ENCODE results near the gene SERPINA1.

DNA sequence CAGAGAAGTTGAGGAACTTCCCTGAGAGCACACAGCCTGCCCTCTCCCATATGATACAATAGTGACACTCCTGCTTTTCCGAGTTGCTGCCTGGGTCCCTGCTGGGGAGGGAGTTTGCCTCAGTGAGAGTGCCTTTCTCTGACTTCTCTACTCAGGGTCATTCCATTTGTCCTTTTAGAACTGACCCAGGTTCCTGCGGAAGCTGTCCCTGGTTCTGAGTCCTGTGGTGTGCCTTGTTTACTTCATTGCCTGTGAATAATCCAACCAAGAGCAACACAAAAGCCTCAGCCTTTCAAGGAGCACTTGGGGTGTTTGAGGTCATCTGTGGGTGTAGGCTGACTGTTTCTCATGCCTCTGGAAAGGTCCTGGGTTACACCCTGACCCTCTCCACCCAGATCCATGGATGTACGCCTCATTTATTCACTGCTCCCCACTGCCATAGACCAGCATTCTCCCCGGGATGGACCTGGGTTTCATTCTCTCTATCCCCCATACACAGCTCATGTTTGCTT, 13.6 kb downstream of the SERPINA1 start:
- TF ChIP-seq, protein P1, sequence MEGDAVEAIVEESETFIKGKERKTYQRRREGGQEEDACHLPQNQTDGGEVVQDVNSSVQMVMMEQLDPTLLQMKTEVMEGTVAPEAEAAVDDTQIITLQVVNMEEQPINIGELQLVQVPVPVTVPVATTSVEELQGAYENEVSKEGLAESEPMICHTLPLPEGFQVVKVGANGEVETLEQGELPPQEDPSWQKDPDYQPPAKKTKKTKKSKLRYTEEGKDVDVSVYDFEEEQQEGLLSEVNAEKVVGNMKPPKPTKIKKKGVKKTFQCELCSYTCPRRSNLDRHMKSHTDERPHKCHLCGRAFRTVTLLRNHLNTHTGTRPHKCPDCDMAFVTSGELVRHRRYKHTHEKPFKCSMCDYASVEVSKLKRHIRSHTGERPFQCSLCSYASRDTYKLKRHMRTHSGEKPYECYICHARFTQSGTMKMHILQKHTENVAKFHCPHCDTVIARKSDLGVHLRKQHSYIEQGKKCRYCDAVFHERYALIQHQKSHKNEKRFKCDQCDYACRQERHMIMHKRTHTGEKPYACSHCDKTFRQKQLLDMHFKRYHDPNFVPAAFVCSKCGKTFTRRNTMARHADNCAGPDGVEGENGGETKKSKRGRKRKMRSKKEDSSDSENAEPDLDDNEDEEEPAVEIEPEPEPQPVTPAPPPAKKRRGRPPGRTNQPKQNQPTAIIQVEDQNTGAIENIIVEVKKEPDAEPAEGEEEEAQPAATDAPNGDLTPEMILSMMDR (conservative IDR thresholded peaks at IDR 0.05), result no peak
- TF ChIP-seq EZH2 (IDR thresholded peaks at IDR 0.05; ENCODE audit: low read depth), result no peak

Measured in PC-9 (cell line).